BE2C (cell line): ENCODE results near the gene NOVA2.
A peak's percentile ranks its signal among the peaks of the same experiment; 100 is the strongest.

ENCODE experiments used
- DNase-seq: peaks from one replicate; pipeline ENCODE4 v3.0.0-alpha.2; 2020
- H3K27me3 ChIP-seq: fragments of 250-450 bp; sonication (Bioruptor Pico); 2 replicates; pipeline ENCODE4 v1.5.1; 2020; ENCODE audit warnings: mild to moderate bottlenecking
- H3K36me3 ChIP-seq: fragments of 250-450 bp; sonication (Bioruptor Pico); 2 replicates; pipeline ENCODE4 v1.5.1; 2020; ENCODE audit warnings: mild to moderate bottlenecking
- H3K4me1 ChIP-seq: fragments of 250-450 bp; sonication (Bioruptor Pico); 2 replicates; pipeline ENCODE4 v1.5.1; 2020
- H3K4me3 ChIP-seq: 2 replicates; pipeline ENCODE4 v1.5.1; 2011; ENCODE audit warnings: low read depth, low read length
- H3K9me3 ChIP-seq: fragments of 250-450 bp; sonication (Bioruptor Pico); 2 replicates; pipeline ENCODE4 v1.5.1; 2020
- CTCF ChIP-seq: IDR thresholded peaks from 2 replicates; pipeline ENCODE4 v1.5.1; 2012; ENCODE audit warnings: mild to moderate bottlenecking, low read depth, low read length

The NOVA2 gene

DNA sequence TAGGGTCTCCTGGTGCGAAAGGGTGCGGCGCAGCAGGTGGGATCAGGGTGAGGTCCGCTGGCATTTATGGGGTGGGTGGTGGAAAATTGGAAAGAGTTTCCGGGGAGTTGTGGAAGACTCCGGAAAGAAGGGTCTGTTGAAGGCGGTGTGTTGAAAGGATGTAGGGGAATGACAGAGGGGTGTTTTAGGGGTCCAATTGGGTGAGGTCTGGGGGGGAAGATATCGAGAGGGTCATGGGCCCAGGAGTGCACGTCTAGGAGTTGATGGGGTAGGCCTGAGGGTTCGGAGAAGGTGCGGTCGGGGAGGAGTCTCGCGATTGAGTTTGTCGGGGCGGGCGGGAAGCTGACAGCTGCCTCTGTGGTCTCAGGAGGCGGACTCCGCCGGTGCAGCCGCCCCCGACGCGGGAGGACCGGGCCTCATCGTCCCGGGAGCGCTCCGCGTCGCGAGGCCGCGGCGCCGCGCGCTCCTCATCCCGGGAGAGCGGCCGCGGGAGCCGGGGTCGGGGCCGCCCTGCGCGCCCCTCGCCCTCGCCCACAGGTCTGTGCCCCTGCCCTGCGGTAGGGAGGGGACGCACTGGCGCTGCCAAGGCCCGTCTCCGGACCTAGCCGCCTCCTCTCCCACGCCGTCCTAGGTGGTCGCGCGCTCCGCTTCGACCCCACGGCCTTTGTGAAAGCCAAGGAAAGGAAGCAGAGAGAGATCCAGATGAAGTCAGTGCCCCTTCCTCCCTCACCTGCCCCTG, 42.2 kb upstream of the NOVA2 start:
- no peaks in the 10 kb centered on the region for H3K36me3 ChIP-seq
- no peaks in the 10 kb centered on the region for H3K9me3 ChIP-seq
- DNase-seq, result no peak
- H3K27me3 ChIP-seq, result peaks cover 22% of the 10 kb centered on the region
- no peak for TF ChIP-seq CTCF
- peaks cover 9% of the 10 kb centered on the region for H3K4me1 ChIP-seq
- H3K4me3 ChIP-seq, result peak overlapping the region; percentile 56

GRCh38 chr19:46014941-46015686, 41.4 kb upstream of the NOVA2 start:
- peak; percentile 71 for DNase-seq
- Histone ChIP-seq H3K36me3 (no peaks in the 10 kb centered on the region), H3K4me1 (peaks cover 9% of the 10 kb centered on the region), H3K27me3 (peaks cover 22% of the 10 kb centered on the region), H3K4me3 (peak overlapping the region; percentile 32; the same call in 1 of the 2 replicates), H3K9me3 (no peaks in the 10 kb centered on the region)
- TF ChIP-seq CTCF, result no peak

- no peak for DNase-seq
- H3K9me3 ChIP-seq, result no peaks in the 10 kb centered on the region
- H3K4me3 ChIP-seq, result peak overlapping the region; percentile 32; the same call in 1 of the 2 replicates
Observed at GRCh38 chr19:46014534-46014933, 40.9 kb upstream of the NOVA2 start.

DNA sequence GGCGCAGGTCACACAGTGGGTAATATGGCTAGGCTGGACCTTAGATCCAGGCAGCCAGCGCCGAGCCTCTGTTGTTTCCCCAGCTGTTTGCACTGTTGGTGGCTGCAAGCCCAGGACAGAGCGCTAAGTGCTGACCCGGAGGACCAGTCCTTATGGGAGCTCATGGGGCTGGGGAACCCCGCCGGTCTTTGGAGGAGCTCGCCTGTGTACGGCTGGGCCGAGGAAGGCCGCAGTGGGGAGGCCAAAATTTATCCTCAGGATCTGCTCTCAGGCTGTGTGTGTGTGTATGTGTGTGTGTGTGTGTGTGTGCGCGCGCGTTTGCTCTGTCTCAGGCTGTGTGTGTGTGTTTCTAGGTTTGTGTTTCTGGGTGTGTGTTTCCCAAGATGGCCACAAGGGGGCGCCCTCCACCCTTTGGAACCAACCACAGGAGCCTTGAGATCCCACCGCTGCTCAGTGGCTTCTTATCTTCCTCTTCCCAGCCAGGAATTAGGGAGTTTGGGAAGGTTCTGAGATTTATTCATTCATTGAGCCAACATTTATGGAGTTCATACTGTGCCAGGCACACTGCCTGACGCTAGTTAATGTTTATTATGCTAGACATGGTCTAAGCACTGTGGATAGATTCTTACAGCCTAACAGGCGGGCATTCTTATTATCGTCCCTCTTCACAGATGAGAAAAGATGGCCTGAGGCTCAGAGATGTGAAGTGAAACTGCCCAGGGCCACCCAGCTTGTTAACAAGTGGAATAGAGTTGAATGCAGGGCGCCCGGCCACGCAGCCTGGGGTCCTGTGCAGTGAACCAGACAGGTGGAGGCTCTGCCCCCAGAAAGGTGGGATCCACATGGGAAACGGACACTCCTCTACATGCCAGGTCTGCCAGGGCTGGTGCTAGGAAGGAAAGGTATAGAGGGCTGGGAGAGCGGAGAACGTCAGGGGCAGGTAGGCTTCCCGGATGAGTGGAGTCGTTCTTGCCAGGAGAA, 36.2 kb upstream of the NOVA2 start:
- peak; percentile 65 for DNase-seq
- Histone ChIP-seq H3K9me3 (no peaks in the 10 kb centered on the region), H3K4me1 (peaks cover 6% of the 10 kb centered on the region), H3K27me3 (peaks cover 7% of the 10 kb centered on the region), H3K36me3 (no peaks in the 10 kb centered on the region), H3K4me3 (no peak overlapping the region)
- peak; percentile 88 for TF ChIP-seq CTCF

More at GRCh38 chr19:46014534-46014933, 40.9 kb upstream of the NOVA2 start:
- H3K36me3 ChIP-seq, result no peaks in the 10 kb centered on the region
- no peak for TF ChIP-seq CTCF
- H3K27me3 ChIP-seq, result peaks cover 22% of the 10 kb centered on the region
- peaks cover 9% of the 10 kb centered on the region for H3K4me1 ChIP-seq

DNA sequence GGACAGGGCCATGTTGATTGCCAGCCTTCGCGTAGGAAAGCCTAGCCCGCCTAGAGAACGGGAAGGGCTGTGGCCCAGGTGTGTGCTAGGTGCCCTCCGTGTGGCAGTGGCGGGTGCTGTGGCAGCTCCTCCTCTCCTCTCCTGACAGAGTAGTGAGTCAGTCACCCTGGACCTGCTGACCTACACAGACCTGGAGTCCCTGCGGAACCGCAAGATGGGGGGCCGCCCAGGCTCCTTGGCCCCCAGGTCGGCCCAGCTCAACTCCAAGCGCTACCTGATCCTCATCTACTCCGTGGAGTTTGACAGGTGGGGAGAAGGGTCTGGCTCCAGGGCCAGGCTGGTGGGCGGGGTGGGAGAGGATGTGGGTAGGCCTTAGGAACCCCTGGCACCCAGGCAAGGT, 32.7 kb upstream of the NOVA2 start:
- H3K36me3 ChIP-seq, result no peaks in the 10 kb centered on the region; the same call in 1 of the 2 replicates
- TF ChIP-seq CTCF, result no peak
- DNase-seq, result no peak
- no peaks in the 10 kb centered on the region; the same call in 1 of the 2 replicates for H3K4me1 ChIP-seq
- H3K4me3 ChIP-seq, result no peak overlapping the region
- H3K9me3 ChIP-seq, result no peaks in the 10 kb centered on the region
- no peaks in the 10 kb centered on the region for H3K27me3 ChIP-seq
